ENCODE data around the gene MPDZ. TPM values are rescaled to one million over a fixed set of nuclear protein-coding genes. Genes with fewer than 3 reads are reported as not detected.

The MPDZ gene
- total and polyA plus RNA-seq, 2 of the 13 experiments (the other 11 are each of a cell fraction or from before 2014, with no cell fraction given): 12.4 to 14.7 TPM

- H3K9ac ChIP-seq (ENCODE audit: insufficient read depth, low read depth, low read length): no peak overlapping the region
- H4K20me1 ChIP-seq (ENCODE audit: insufficient read depth, low read length): no peaks in the 10 kb centered on the region
- DNase-seq (ENCODE audit: low spot score): no peak
- POLR2A ChIA-PET: no interaction called here
- CTCF ChIA-PET (ENCODE audit: low intra/inter-chr PET ratio, low total read pairs): no interaction called here
- no peak overlapping the region for H3K4me2 ChIP-seq (ENCODE audit: low read depth, low read length)
- H3K27me3 ChIP-seq (ENCODE audit: control insufficient read depth in 1 of 2, insufficient read depth in 2 of 2, low read length in 2 of 2): no peaks in the 10 kb centered on the region
- H2AFZ ChIP-seq (ENCODE audit: low read length): no peak overlapping the region
- no TSS peak for BruUV-seq (replicated peaks)
- no peaks in the 10 kb centered on the region for H3K79me2 ChIP-seq (ENCODE audit: insufficient read depth, low read length)
- H3K27ac ChIP-seq (ENCODE audit: extremely low read length, insufficient read depth, low read length): no peak overlapping the region
- in situ Hi-C loops (cut with HindIII; ENCODE audit: extremely low pct_ligation_motif_present, low pct_unique_long_range_greater_than_20kb): no loop called here
- no peak for FAIRE-seq
- peaks cover 2% of the 10 kb centered on the region for H3K4me1 ChIP-seq (ENCODE audit: insufficient read depth, low read length)
- ATAC-seq: no peak
- H3K36me3 ChIP-seq (replicated peaks in 1 of 2; ENCODE audit: control insufficient read depth in 1 of 2, insufficient read depth in 2 of 2, low read length in 2 of 2): peaks cover 0 to 6% of the 10 kb centered on the region in 2 experiments; a peak in 1 of 5 replicates
- no peak for TF ChIP-seq RXRA (CRISPR knock-in tag; IDR thresholded peaks at IDR 0.05)
- TF ChIP-seq IKZF5 (CRISPR knock-in tag; IDR thresholded peaks at IDR 0.05): no peak
- no peak for TF ChIP-seq BHLHE40 (IDR thresholded peaks at IDR 0.05; ENCODE audit: low read length)
- no peak for TF ChIP-seq ATM (IDR thresholded peaks at IDR 0.05; ENCODE audit: borderline replicate concordance)
- TF ChIP-seq DDIT3 (CRISPR knock-in tag; IDR thresholded peaks at IDR 0.05): no peak
- TF ChIP-seq ZNF879 (CRISPR knock-in tag; IDR thresholded peaks at IDR 0.05): no peak
- no peak for TF ChIP-seq ZNF703 (CRISPR knock-in tag; IDR thresholded peaks at IDR 0.05; ENCODE audit: borderline replicate concordance)
- TF ChIP-seq MXI1 (IDR thresholded peaks at IDR 0.05; ENCODE audit: borderline replicate concordance, low read depth, low read length): no peak
- no peak for TF ChIP-seq LCORL (IDR thresholded peaks at IDR 0.05)
- no peak for TF ChIP-seq LCORL (CRISPR knock-in tag; IDR thresholded peaks at IDR 0.05)
- TF ChIP-seq PTBP1 (IDR thresholded peaks at IDR 0.05; ENCODE audit: low read depth, low read length, poor library complexity, severe bottlenecking): no peak
- no peak for TF ChIP-seq HMGXB4 (CRISPR knock-in tag; IDR thresholded peaks at IDR 0.05; ENCODE audit: borderline replicate concordance in 1 of 2, low read depth in 1 of 2)
- TF ChIP-seq RERE (CRISPR knock-in tag; IDR thresholded peaks at IDR 0.05; ENCODE audit: low read depth): no peak
- no peak for TF ChIP-seq MEIS1 (CRISPR knock-in tag; IDR thresholded peaks at IDR 0.05; ENCODE audit: borderline replicate concordance)
- no peak for TF ChIP-seq DMAP1 (CRISPR knock-in tag; IDR thresholded peaks at IDR 0.05)
- H3K9me3 ChIP-seq (ENCODE audit: low read length): no peaks in the 10 kb centered on the region
- no peak overlapping the region for H3K4me3 ChIP-seq (replicated peaks in 1 of 3; ENCODE audit: insufficient read depth in 1 of 3, low read depth in 2 of 3, low read length in 3 of 3)
- 96% methylated on average over 5 of the region's 5 CpGs for WGBS (ENCODE audit: low lambda C conversion rate)
- intact Hi-C loops (cut with micrococcal nuclease; ENCODE audit: unreplicated experiment): no loop called here
Observed at GRCh38 chr9:13186774-13187173, 92.7 kb downstream of the MPDZ start.
